ENCODE data around the gene KLHL33. TPM values are rescaled to one million over a fixed set of nuclear protein-coding genes. Genes with fewer than 3 reads are reported as not detected.

The KLHL33 gene
- total RNA-seq, 1 donor from 2014 or later: 0.09 TPM

DNA sequence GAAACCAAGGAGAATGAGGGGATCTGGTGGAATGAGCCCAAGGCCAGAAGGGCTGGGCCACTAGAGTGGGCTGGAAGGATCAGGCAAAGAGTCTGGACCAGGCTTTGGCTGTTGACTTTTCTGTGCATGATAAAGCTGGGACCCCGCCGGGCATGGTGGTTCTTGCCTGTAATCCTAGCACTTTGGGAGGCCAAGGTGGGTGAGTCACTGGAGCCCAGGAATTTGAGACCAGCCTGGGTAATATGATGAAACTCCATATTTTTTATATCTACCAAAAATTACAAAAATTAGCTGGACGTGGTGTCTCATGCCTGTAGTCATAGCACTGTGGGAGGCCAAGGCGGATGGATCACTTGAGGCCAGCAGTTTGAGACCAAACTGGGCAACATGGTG lies 393 bp upstream of the KLHL33 start:
- Mint-ChIP-seq H3K4me3 (no peak overlapping the region), H3K36me3 (ENCODE audit: low read depth) (no peaks in the 10 kb centered on the region), H3K4me1 (peaks cover 9% of the 10 kb centered on the region), H3K27me3 (no peaks in the 10 kb centered on the region), H3K27ac (no peak overlapping the region), H3K9me3 (no peaks in the 10 kb centered on the region)
- DNase-seq: no peak
- intact Hi-C loops (cut with micrococcal nuclease): no loop called here

DNA sequence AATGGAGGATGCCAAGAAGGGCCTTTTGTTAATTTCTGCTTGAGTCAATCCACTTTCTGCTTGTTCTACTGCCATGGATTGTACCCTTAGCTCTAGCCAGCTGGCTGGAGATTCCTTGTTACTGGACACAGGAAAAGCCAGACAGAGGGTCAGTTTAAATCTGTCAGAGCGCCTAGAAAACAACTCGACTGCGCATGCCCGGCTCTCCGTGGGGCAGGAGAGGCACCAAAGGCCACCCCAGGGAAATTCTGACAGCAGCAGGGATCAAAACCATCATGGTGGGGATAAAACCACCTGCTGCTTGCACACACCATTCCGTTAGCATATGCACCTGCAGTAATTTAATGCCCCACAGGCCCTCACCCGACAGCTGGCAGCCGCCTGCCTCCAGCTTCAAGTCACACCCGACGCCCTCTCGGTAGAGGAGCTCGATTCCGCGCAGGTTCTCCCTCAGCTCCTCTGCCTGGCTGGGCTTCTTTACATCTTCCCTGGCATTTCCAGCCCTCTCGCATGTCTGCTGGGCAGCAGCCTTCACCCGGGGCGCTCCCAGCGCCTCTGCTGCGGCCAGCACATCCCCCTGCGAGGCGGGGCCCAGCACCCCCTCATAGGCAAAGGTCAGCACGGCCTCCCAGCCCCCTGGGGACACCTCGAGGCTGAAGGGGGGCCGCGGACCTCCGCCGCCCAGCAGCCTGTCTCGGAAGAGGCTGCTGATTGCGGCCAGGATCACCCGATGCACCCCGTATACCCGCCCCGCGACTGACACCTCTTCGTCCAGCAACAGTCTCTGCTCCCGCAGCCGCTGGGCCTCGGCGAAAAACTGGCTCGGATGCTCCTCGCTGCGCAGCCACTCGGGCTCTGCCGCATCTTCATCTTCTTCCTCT lies 1.0 kb downstream of the KLHL33 start:
- H3K4me3 Mint-ChIP-seq: no peak overlapping the region
- no peaks in the 10 kb centered on the region for H3K27me3 Mint-ChIP-seq
- H3K36me3 Mint-ChIP-seq (ENCODE audit: low read depth): no peaks in the 10 kb centered on the region
- no peaks in the 10 kb centered on the region for H3K9me3 Mint-ChIP-seq
- no peaks in the 10 kb centered on the region for H3K4me1 Mint-ChIP-seq
- DNase-seq: no peak
- no peak overlapping the region for H3K27ac Mint-ChIP-seq
- intact Hi-C loops (cut with micrococcal nuclease): no loop called here

DNA sequence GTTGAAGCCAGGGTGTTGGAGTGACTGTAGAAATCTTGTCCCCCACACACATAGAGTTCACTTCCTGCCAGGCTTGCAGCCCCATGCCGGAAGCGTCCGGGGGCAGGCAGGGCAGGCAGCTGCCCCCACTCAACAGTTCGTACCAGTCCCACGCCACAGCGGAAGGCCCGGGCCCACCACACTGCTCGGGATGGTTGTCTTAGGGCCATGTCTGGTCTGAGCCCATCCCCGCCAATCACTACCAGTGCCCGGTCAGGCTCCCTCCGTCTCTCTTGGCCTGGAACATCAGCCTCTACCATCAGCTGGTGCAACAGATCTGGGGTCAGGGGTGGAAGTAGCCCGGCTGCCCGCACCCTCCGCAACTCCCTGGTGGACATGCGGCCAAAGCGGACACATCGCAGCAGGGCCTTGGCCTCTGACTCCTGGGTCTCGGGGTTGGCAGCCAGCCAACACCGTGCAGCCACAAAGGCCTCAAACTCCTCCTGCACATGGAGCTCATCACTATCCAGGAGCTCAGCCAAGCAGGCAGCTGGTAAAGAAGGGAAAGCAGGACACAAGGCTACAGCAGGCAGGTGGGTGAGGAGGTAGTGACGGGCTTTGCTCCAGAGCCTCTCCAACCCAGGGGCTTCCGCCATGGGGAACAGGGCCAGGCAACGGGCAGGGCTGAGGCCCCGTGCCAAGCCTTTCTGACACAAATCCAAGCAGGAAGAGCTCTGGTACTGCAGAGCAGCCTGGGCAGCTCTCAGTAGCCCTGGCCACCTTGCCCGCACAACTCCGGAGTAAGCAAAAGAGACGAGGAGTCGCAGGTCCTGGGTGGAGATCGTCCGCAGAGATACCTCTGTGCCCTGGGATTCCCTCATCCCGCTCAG lies 5.9 kb downstream of the KLHL33 start:
- Mint-ChIP-seq H3K4me3 (no peak overlapping the region), H3K4me1 (peaks cover 22% of the 10 kb centered on the region), H3K27me3 (no peaks in the 10 kb centered on the region), H3K36me3 (ENCODE audit: low read depth) (no peaks in the 10 kb centered on the region), H3K9me3 (no peaks in the 10 kb centered on the region), H3K27ac (no peak overlapping the region)
- no peak for DNase-seq
- intact Hi-C loops (cut with micrococcal nuclease): no loop called here

DNA sequence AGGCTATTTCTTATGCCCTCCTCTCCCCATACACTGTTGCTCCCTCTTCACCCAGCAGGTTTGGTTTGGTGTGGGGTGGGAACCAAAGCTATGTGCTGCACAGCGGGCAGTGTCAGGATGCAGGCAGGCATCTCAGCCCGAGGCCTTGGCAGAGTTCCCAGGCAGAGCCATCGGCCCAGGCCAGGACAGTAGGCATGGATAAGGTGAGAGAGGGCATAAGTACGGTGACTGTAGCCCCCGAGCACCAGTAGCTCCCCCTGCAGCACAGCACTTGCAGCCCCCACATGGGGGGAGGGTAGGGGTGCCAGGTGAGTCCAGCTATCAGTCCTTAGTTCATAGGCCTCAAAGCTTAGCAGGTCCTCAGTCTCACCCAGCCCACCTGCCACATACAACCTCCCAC lies 7.2 kb downstream of the KLHL33 start:
- Mint-ChIP-seq H3K36me3 (ENCODE audit: low read depth) (no peaks in the 10 kb centered on the region), H3K4me3 (no peak overlapping the region), H3K4me1 (peaks cover 22% of the 10 kb centered on the region), H3K27ac (no peak overlapping the region), H3K27me3 (no peaks in the 10 kb centered on the region), H3K9me3 (no peaks in the 10 kb centered on the region)
- intact Hi-C loops (cut with micrococcal nuclease): no loop called here
- DNase-seq: no peak

DNA sequence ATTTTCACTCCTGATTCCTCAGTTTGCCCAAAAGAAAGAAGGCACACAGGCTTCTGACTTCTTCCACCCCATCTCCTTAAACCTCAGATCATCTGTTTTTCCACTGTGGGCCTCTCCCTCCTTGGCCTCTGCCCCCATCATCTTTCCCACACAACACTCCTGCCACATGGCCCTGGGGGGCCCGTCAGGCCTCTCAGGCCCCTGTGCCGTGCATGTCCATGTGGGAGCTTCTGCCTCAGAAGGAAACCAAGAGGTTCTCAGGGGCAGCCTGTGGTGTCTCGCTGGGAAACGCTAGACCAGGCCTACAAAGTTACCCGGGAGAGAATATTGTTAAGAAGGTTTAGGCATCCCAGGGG lies 8.0 kb downstream of the KLHL33 start:
- peak overlapping the region; percentile 80 for H3K27ac Mint-ChIP-seq
- peak overlapping the region; percentile 52 for H3K4me3 Mint-ChIP-seq
- H3K36me3 Mint-ChIP-seq (ENCODE audit: low read depth): no peaks in the 10 kb centered on the region
- H3K27me3 Mint-ChIP-seq: no peaks in the 10 kb centered on the region
- no peaks in the 10 kb centered on the region for H3K9me3 Mint-ChIP-seq
- DNase-seq: no peak
- intact Hi-C loops (cut with micrococcal nuclease): no loop called here
- H3K4me1 Mint-ChIP-seq: peaks cover 22% of the 10 kb centered on the region

DNA sequence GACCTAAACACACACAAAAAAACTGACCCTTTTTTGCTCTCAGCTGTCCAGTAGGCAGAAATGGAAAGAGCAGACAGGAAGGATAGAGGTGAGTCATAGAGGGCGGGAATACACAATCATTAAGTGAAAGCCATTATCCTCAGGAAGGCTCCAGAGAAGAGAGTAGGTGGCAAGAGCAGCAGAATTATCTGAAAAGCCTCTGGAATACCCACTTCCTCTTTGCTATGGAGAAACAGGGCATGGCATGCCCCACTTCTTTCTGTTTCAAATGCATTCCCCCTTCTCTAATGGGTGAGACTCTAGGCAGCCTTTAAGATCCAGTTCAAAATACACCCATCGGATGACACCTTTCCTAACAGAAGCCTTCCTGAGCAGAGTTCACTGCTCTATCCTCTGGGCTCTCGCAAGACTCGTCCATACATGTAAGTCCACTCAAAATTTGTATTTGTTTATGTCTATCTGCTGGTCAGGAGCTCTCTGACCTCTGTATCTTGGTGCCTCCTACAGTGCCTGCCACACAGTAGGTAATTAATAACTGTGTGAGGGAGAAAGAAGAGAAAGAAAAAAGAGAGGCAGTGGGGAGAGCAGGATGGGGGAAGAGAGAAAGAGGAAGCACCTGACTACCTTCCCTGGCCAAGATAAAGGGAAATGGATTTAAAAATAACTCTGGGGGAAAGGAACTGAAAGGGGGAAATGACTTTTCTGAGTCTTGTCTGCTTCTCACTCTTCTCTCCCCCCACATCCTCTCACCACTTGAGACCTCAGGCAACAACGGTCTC lies 8.5 kb downstream of the KLHL33 start:
- no peak for DNase-seq

DNA sequence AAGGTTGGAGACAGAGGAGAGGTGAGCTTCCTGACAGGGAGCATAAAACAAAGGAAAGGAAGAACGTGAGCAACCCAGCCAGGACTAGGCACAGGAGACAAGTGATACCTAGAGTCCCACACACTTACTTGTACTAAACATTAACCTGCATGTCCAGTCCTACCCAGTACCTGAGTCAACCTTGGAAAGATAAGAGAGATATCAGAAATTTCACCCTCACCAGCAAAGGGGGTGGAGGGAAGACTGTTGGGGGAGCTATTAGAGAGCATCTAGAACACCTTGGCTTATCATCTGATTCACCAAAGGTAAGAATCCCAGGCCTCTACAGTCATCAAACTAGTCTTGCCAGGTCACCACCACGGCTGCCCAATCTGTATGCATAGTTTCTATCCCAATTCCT lies 11.1 kb downstream of the KLHL33 start:
- intact Hi-C loops (cut with micrococcal nuclease): no loop called here
- no peak overlapping the region for H3K27ac Mint-ChIP-seq
- H3K9me3 Mint-ChIP-seq: no peaks in the 10 kb centered on the region
- H3K36me3 Mint-ChIP-seq (ENCODE audit: low read depth): no peaks in the 10 kb centered on the region
- H3K4me3 Mint-ChIP-seq: no peak overlapping the region
- H3K27me3 Mint-ChIP-seq: no peaks in the 10 kb centered on the region
- DNase-seq: no peak
- H3K4me1 Mint-ChIP-seq: peaks cover 22% of the 10 kb centered on the region

More for the DNA sequence above, 8.5 kb downstream of the KLHL33 start:
- no peaks in the 10 kb centered on the region for H3K27me3 Mint-ChIP-seq
- H3K9me3 Mint-ChIP-seq: no peaks in the 10 kb centered on the region
- peaks cover 22% of the 10 kb centered on the region for H3K4me1 Mint-ChIP-seq
- H3K27ac Mint-ChIP-seq: peak overlapping the region; percentile 80
- H3K36me3 Mint-ChIP-seq (ENCODE audit: low read depth): no peaks in the 10 kb centered on the region
- intact Hi-C loops (cut with micrococcal nuclease): loop anchor here (2.0 kb wide), 1 partner anchor 15 kb away; the partner anchor contains the start of gene TEP1
- H3K4me3 Mint-ChIP-seq: peak overlapping the region; percentile 52

DNA sequence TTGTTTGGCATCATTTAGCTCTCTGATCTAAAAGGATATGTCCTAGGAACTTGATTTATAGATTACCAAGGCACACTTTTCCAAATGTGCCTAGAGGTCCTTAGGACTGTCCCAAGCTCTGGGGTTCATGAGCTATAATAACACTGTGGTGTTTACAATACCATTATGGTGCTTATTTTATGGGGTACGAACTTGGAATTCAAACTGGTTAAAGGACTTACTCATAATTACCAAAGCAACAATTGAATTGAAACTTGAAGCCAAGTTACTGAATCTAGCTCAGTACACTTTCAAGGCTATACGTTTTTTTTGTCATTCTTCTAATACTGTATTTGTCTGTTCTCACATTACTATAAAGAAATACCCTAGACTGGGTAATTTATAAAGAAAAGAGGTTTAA lies 13.1 kb downstream of the KLHL33 start:
- no peak for DNase-seq
- Mint-ChIP-seq H3K4me3 (no peak overlapping the region), H3K27me3 (no peaks in the 10 kb centered on the region), H3K9me3 (no peaks in the 10 kb centered on the region), H3K27ac (no peak overlapping the region), H3K4me1 (peaks cover 12% of the 10 kb centered on the region), H3K36me3 (ENCODE audit: low read depth) (no peaks in the 10 kb centered on the region)
- intact Hi-C loops (cut with micrococcal nuclease): no loop called here

DNA sequence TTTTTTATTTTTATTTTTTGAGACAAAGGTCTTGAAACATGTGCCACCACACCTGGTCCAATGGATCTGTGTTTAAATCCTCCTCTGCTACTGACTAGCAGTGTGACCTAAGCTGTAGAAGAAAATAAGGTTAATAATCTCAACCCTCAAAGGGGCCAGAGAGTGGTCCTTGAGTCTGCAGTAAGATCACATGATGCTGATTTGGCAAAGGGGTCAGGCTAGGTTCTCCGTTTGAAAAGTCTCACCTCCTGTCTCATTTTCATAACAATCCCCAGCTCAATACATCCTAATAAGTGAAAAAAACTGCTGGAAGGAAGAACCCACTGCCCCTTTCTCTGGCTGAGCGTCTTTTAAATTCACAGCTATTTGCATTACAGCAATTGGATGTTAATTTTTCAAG lies 14.7 kb downstream of the KLHL33 start:
- no peaks in the 10 kb centered on the region for H3K9me3 Mint-ChIP-seq

DNA sequence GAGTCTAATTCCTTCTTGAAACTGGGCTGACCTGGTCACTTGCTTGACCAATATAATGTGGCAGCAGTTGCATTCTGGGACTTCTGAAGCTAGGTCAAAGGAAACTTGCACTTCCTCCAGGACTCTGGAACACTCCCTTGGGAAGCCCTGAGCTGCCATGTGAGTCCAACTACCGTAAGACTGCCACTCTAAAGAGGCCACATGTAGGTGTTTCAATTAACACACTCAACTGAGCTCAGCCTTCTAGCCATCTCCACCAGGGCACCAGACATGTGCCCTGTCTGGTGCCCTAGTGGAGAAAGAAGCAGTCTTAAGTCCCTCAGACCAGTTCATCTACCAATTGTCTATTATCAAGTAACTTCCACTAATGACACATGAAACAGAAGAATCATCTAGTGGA lies 16.5 kb downstream of the KLHL33 start:
- DNase-seq: no peak
- Mint-ChIP-seq H3K9me3 (no peaks in the 10 kb centered on the region), H3K36me3 (ENCODE audit: low read depth) (no peaks in the 10 kb centered on the region), H3K27ac (no peak overlapping the region), H3K4me3 (no peak overlapping the region), H3K4me1 (peaks cover 8% of the 10 kb centered on the region), H3K27me3 (no peaks in the 10 kb centered on the region)
- intact Hi-C loops (cut with micrococcal nuclease): no loop called here

More for the DNA sequence above, 14.7 kb downstream of the KLHL33 start:
- intact Hi-C loops (cut with micrococcal nuclease): no loop called here
- Mint-ChIP-seq H3K27ac (no peak overlapping the region), H3K4me1 (peaks cover 4% of the 10 kb centered on the region), H3K4me3 (no peak overlapping the region), H3K36me3 (ENCODE audit: low read depth) (no peaks in the 10 kb centered on the region), H3K27me3 (no peaks in the 10 kb centered on the region)
- no peak for DNase-seq

DNA sequence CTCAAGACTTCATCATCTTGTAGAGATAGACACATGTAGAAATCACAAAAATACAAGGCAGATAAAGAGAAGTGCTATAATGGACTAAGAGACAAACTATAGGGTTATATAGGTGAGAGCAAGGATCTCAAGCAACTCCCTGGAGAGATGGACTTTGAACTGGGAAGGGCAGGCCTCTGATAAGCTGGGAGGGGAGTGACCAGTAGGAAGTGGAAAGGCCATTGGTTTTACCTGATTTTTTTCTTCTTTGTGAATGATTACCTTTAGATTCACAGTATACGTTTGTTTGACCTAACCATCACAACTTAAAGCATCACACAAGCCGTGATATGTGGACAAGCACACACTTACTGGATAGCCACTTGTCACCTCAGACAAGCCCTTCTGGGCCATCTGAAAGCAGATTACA lies 17.5 kb downstream of the KLHL33 start:
- intact Hi-C loops (cut with micrococcal nuclease): no loop called here
- Mint-ChIP-seq H3K36me3 (ENCODE audit: low read depth) (no peaks in the 10 kb centered on the region), H3K27ac (no peak overlapping the region), H3K4me1 (peaks cover 16% of the 10 kb centered on the region), H3K27me3 (no peaks in the 10 kb centered on the region), H3K4me3 (no peak overlapping the region), H3K9me3 (no peaks in the 10 kb centered on the region)
- DNase-seq: no peak

DNA sequence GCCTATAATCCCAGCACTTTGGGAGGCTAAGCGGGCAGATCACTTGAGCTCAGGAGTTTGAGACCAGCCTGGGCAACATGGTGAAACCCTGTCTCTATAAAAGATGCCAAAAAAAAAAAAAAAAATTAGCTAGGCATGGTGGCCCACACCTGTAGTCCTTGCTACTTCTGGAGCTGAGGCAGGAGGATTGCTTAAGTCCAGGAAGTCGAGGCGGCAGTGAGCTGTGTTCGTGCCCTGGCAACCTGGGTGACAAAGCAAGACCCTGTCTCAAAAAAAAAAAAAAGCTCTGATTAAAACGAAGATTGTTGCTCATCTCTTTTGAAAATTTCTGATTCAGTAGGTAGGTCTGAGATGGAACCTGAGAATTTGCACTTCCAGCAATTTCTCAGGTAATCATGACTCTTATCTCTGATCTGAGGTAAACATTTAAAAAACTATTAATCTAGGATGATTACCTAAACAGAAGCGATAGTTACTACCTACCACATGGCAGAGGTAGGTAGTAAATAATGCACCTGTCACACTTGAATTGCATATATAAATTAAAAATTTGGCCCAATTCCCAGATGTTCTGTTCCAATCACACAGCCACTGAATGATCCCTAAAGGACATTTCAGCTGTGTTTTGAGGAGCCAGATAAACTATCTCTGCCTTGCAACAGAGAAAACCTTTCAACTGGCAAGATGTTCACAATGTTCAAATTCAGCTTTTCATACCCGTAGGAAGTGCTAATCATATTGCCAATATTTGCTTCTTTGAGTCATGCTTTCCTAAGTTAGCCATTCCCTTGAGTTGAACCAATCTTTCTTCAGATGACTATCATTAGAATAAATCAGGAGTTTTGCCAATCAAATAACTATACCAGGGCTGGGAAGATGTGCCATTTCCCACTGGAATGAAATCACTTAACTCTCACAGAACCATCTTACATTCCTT lies 18.4 kb downstream of the KLHL33 start:
- H3K4me3 Mint-ChIP-seq: no peak overlapping the region
- peaks cover 20% of the 10 kb centered on the region for H3K4me1 Mint-ChIP-seq
- no peaks in the 10 kb centered on the region for H3K9me3 Mint-ChIP-seq
- no peak for DNase-seq
- H3K27me3 Mint-ChIP-seq: no peaks in the 10 kb centered on the region
- H3K27ac Mint-ChIP-seq: no peak overlapping the region
- no peaks in the 10 kb centered on the region for H3K36me3 Mint-ChIP-seq (ENCODE audit: low read depth)
- intact Hi-C loops (cut with micrococcal nuclease): no loop called here

DNA sequence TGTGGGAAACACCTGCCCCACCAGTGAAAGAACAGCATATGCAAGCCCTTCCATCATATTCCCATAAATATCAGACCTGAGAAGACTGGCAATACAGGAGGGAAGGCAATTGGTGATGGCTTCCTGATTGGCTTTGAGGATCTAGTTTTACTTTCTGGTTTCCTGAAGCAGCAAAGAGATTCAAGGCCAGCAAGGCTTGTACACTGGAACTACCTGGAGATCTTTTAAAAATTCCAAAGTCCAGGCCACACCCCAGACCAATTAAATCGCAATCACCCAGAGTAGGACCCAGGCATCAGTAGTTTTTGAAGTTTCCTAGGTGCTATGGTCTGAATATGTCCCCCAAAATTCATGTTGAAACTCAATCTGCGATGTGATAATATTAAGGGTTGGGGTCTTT lies 19.7 kb downstream of the KLHL33 start:
- no peak overlapping the region for H3K27ac Mint-ChIP-seq
- H3K9me3 Mint-ChIP-seq: no peaks in the 10 kb centered on the region
- intact Hi-C loops (cut with micrococcal nuclease): no loop called here
- H3K4me3 Mint-ChIP-seq: no peak overlapping the region
- no peaks in the 10 kb centered on the region for H3K27me3 Mint-ChIP-seq
- peaks cover 29% of the 10 kb centered on the region for H3K4me1 Mint-ChIP-seq
- peaks cover 1% of the 10 kb centered on the region for H3K36me3 Mint-ChIP-seq (ENCODE audit: low read depth)
- DNase-seq: no peak
